ENCODE measurements around the gene CDH9.

DNA sequence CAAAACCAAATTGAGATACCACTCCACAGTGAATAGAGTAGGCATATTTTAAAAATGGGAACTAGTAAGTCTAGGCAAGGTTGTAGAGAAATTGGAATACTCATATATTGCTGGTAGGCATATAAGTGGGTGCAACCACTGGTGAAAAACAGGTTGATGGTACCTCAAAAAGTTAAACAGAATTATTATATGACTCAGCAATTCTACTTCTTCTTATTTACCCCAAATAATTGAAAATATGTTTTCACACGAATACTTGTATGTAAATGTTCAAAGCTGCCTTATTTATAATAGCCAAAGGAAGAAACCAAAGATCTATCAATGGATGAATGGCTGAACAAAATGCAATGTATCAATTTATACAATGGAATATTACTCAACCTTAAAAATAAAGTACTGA lies 79.1 kb downstream of the CDH9 start:
- TF ChIP-seq, protein P1, sequence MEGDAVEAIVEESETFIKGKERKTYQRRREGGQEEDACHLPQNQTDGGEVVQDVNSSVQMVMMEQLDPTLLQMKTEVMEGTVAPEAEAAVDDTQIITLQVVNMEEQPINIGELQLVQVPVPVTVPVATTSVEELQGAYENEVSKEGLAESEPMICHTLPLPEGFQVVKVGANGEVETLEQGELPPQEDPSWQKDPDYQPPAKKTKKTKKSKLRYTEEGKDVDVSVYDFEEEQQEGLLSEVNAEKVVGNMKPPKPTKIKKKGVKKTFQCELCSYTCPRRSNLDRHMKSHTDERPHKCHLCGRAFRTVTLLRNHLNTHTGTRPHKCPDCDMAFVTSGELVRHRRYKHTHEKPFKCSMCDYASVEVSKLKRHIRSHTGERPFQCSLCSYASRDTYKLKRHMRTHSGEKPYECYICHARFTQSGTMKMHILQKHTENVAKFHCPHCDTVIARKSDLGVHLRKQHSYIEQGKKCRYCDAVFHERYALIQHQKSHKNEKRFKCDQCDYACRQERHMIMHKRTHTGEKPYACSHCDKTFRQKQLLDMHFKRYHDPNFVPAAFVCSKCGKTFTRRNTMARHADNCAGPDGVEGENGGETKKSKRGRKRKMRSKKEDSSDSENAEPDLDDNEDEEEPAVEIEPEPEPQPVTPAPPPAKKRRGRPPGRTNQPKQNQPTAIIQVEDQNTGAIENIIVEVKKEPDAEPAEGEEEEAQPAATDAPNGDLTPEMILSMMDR (IDR thresholded peaks at IDR 0.05) = no peak
- TF ChIP-seq POLR2AphosphoS5 (IDR thresholded peaks at IDR 0.05) = no peak
